Stomach (tissue), 4 donors: ENCODE measurements around the gene LRCH4.

ENCODE experiments used
- POLR2A ChIP-seq, 4 donors: fragments of 450-650 bp; IDR thresholded peaks; one replicate each; pipeline ENCODE4 v1.6.1; 2016; ENCODE audit warnings: antibody characterized with exemption in 4 of 4, control low read depth in 2 of 4, mild to moderate bottlenecking in 1 of 4, moderate library complexity in 1 of 4
- POLR2AphosphoS5 ChIP-seq, 3 donors: sonication (generic); formaldehyde crosslinking; IDR thresholded peaks; one replicate each; pipeline ENCODE4 v1.6.1; 2016; ENCODE audit warnings: antibody characterized with exemption in 3 of 3
- TF ChIP-seq, protein P1 (sequence below), 7 experiments: fragments of 450-650 bp in 4 of 7; fragments of 200-600 bp in 3 of 7; sonication (generic) in 3 of 7; IDR thresholded peaks; one replicate each; pipeline ENCODE4 v1.5.1; 2016 to 2019; ENCODE audit warnings: antibody characterized with exemption in 7 of 7, control low read depth in 2 of 7, mild to moderate bottlenecking in 1 of 7

DNA sequence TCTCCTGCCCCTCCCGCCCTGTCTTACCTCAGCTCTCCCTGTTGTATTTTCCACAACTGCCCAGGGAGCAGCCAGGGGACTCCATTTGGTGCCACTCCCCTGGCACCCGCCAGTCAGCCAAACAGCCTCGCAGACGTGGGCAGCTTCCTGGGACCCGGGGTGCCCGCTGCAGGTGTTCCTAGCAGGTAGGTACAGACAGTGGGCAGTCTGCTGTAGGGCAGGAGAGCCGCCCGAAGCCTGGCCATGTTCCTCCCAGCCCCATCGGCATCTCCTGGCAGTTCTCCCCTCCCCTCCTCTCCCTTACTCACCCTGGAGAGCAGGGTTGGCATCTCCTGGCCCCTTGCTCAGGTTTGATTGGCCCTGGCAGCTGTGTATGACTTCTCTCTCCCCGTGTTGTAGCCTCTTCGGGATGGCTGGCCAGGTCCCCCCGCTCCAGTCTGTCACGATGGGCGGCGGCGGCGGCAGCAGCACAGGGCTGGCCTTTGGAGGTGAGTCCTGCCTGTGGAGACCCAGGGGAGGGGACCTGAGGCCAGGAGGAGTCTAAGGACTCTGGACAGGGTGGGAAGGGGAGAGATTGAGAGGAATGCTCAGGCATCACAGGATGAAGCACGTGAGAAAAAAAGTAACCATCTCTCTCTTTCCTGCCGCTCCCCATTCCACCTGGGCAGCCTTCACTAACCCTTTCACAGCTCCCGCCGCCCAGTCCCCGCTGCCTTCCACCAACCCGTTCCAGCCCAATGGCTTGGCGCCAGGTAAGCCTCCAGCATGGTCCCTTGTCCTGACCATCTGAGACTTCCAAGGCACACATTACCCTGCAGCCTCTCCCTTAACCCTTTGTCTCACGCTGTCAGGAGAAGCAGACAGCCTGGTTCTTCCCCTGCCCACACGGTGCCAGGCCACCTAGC is 23.5 kb downstream of the LRCH4 start:
- TF ChIP-seq, protein P1, sequence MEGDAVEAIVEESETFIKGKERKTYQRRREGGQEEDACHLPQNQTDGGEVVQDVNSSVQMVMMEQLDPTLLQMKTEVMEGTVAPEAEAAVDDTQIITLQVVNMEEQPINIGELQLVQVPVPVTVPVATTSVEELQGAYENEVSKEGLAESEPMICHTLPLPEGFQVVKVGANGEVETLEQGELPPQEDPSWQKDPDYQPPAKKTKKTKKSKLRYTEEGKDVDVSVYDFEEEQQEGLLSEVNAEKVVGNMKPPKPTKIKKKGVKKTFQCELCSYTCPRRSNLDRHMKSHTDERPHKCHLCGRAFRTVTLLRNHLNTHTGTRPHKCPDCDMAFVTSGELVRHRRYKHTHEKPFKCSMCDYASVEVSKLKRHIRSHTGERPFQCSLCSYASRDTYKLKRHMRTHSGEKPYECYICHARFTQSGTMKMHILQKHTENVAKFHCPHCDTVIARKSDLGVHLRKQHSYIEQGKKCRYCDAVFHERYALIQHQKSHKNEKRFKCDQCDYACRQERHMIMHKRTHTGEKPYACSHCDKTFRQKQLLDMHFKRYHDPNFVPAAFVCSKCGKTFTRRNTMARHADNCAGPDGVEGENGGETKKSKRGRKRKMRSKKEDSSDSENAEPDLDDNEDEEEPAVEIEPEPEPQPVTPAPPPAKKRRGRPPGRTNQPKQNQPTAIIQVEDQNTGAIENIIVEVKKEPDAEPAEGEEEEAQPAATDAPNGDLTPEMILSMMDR (IDR thresholded peaks at IDR 0.05): no peak
- TF ChIP-seq POLR2AphosphoS5 (IDR thresholded peaks at IDR 0.05): no peak
- no peak for TF ChIP-seq POLR2A (IDR thresholded peaks at IDR 0.05)
